Liver (tissue), 9 donors: Measurements from ENCODE around the gene RGS7. TPM values are rescaled to one million over a fixed set of nuclear protein-coding genes. Genes with fewer than 3 reads are reported as not detected.

Source experiments
- DNase-seq: peaks from one replicate; pipeline ENCODE4 v3.0.0-alpha.2; 2017; ENCODE audit warnings: low spot score
- H3K27ac ChIP-seq, 2 donors: one replicate each; pipeline ENCODE4 v1.7.0; 2013; ENCODE audit warnings: inconsistent platforms in 2 of 2, low read length in 2 of 2, control low read depth in 1 of 2, low read depth in 1 of 2, mild to moderate bottlenecking in 1 of 2
- H3K27me3 ChIP-seq, 4 donors: one replicate each; pipeline versions ENCODE4 v1.6.1 to v1.7.0; 2013; ENCODE audit warnings: low read length in 3 of 4, inconsistent platforms in 1 of 4, mild to moderate bottlenecking in 1 of 4, moderate library complexity in 1 of 4; ENCODE audit not compliant: control insufficient read depth in 4 of 4, insufficient read depth in 4 of 4
- H3K36me3 ChIP-seq, 4 donors: one replicate each; pipeline versions ENCODE4 v1.6.1 to v1.7.0; 2013; ENCODE audit warnings: low read length in 3 of 4, mild to moderate bottlenecking in 3 of 4, low read depth in 1 of 4, moderate library complexity in 1 of 4; ENCODE audit not compliant: control insufficient read depth in 4 of 4, insufficient read depth in 3 of 4
- H3K4me1 ChIP-seq, 4 donors: one replicate each; pipeline versions ENCODE4 v1.6.1 to v1.7.0; 2013; ENCODE audit warnings: low read length in 3 of 4, mild to moderate bottlenecking in 3 of 4, moderate library complexity in 1 of 4; ENCODE audit not compliant: control insufficient read depth in 4 of 4, insufficient read depth in 4 of 4
- H3K4me3 ChIP-seq, 3 donors: one replicate each; pipeline versions ENCODE4 v1.6.1 to v1.7.0; 2013; ENCODE audit warnings: low read length in 3 of 3, control low read depth in 1 of 3, low read depth in 1 of 3, mild to moderate bottlenecking in 1 of 3
- H3K9ac ChIP-seq, 2 donors: one replicate each; pipeline ENCODE4 v1.7.0; 2013; ENCODE audit warnings: low read length in 2 of 2, mild to moderate bottlenecking in 2 of 2, moderate library complexity in 2 of 2, control low read depth in 1 of 2, low read depth in 1 of 2
- H3K9me3 ChIP-seq, 4 donors: one replicate each; pipeline versions ENCODE4 v1.6.1 to v1.7.0; 2013; ENCODE audit warnings: low read length in 3 of 4; ENCODE audit not compliant: control insufficient read depth in 4 of 4
- CTCF ChIP-seq: fragments of 150-350 bp; IDR thresholded peaks from 2 replicates; pipeline ENCODE4 v1.5.1; 2017; ENCODE audit warnings: improper control_type of control experiment, low read depth, low read length; ENCODE audit not compliant: missing input control
- EGR1 ChIP-seq, 2 donors: IDR thresholded peaks; 2 replicates each; pipeline ENCODE4 v1.6.1; 2016 to 2018; ENCODE audit warnings: antibody characterized with exemption in 2 of 2, low read depth in 2 of 2
- FOXA1 ChIP-seq: IDR thresholded peaks from 2 replicates; pipeline ENCODE4 v1.6.1; 2016; ENCODE audit warnings: antibody characterized with exemption
- FOXA2 ChIP-seq: IDR thresholded peaks from 2 replicates; pipeline ENCODE4 v1.6.1; 2016; ENCODE audit warnings: antibody characterized with exemption
- GABPA ChIP-seq, 2 donors: IDR thresholded peaks in 1 of 2; conservative IDR thresholded peaks in 1 of 2; 2 replicates each; pipeline ENCODE4 v1.6.1; 2016; ENCODE audit warnings: antibody characterized with exemption in 2 of 2, mild to moderate bottlenecking in 1 of 2, moderate library complexity in 1 of 2
- HNF4A ChIP-seq, 2 donors: conservative IDR thresholded peaks; 2 replicates each; pipeline ENCODE4 v1.6.1; 2016; ENCODE audit warnings: antibody characterized with exemption in 2 of 2, mild to moderate bottlenecking in 2 of 2
- HNF4G ChIP-seq: IDR thresholded peaks from 2 replicates; pipeline ENCODE4 v1.6.1; 2016; ENCODE audit warnings: antibody characterized with exemption
- JUND ChIP-seq, 2 donors: IDR thresholded peaks; 2 replicates each; pipeline ENCODE4 v1.6.1; 2016; ENCODE audit warnings: antibody characterized with exemption in 2 of 2
- NR2F2 ChIP-seq: IDR thresholded peaks from 2 replicates; pipeline ENCODE4 v1.6.1; 2016; ENCODE audit warnings: antibody characterized with exemption
- RAD21 ChIP-seq, 2 donors: IDR thresholded peaks; 2 replicates each; pipeline ENCODE4 v1.6.1; 2016; ENCODE audit warnings: antibody characterized with exemption in 2 of 2, mild to moderate bottlenecking in 2 of 2
- REST ChIP-seq: IDR thresholded peaks from 2 replicates; pipeline ENCODE4 v1.6.1; 2016; ENCODE audit warnings: antibody characterized with exemption, mild to moderate bottlenecking
- RXRA ChIP-seq, 2 donors: IDR thresholded peaks; 2 replicates each; pipeline ENCODE4 v1.6.1; 2017 to 2018; ENCODE audit warnings: antibody characterized with exemption in 2 of 2, mild to moderate bottlenecking in 1 of 2
- SP1 ChIP-seq: IDR thresholded peaks from 2 replicates; pipeline ENCODE4 v1.6.1; 2018; ENCODE audit warnings: antibody characterized with exemption, mild to moderate bottlenecking
- TAF1 ChIP-seq: conservative IDR thresholded peaks from 2 replicates; pipeline ENCODE4 v1.6.1; 2016; ENCODE audit warnings: antibody characterized with exemption, mild to moderate bottlenecking
- YY1 ChIP-seq: IDR thresholded peaks from 2 replicates; pipeline ENCODE4 v1.6.1; 2016; ENCODE audit warnings: antibody characterized with exemption, mild to moderate bottlenecking
- WGBS: extraction: QIAGEN DNeasy Blood & Tissue Kit; methylation state at CpG from one replicate; pipeline ENCODE4 v1.1.7; 2013; 5-methylcytosine and 5-hydroxymethylcytosine counted together
- polyA plus RNA-seq, 2 donors: library from polyadenylated mRNA; stranded (reverse) in 1 of 2; unstranded in 1 of 2; fragments of 200-250 nt in 1 of 2; fragments of >200 nt in 1 of 2; fragmentation: Nextera tagmentation in 1 of 2; extraction: Ambion mirVana in 1 of 2; gene quantifications; one replicate each; pipeline versions ENCODE4 v1.2.1 to v1.2.3, GENCODE V29; 2013 to 2015
- total RNA-seq, 2 donors: library from RNA; depleted of rRNA; stranded (reverse); fragments of >200 nt; gene quantifications; one replicate each; pipeline ENCODE4 v1.2.3, GENCODE V29; 2014
- TF ChIP-seq, protein P1 (sequence below): IDR thresholded peaks from 2 replicates; pipeline ENCODE4 v1.6.1; 2016; ENCODE audit warnings: antibody characterized with exemption
- TF ChIP-seq, protein P2 (sequence below): IDR thresholded peaks from 2 replicates; pipeline ENCODE4 v1.6.1; 2016; ENCODE audit warnings: antibody characterized with exemption
- donor health status: healthy.
- donor health status: healthy.
- donor health status: healthy.
- donor health status: healthy.
- donor health status: healthy.

The RGS7 gene
- total and polyA plus RNA-seq, 4 donors, result 0.05 to 0.18 TPM; not detected in 2

DNA sequence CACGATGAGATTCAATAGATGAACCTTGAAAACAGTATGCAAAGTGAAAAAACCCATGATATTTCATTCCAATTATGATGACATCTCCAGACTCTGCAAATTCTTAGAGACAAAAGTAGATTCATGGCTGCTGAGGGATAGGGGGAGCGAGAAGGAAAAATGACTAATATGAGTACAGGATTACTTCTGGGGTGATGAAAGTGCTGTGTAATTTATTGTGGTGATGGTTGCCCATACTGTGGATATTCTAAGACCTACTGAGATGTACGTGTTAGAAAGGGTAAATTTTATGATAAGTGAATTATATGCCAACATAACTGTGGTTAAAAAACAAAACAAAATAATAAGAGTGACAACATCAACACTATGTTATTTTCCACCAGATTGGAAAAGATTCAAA lies 18.9 kb upstream of the RGS7 start:
- no peaks in the 10 kb centered on the region for H3K36me3 ChIP-seq
- no peak for DNase-seq
- peaks cover 0 to 1% (median 0%) of the 10 kb centered on the region in 4 donors for H3K9me3 ChIP-seq
- 44% methylated on average over 3 of the region's 3 CpGs for WGBS
- H3K27ac ChIP-seq, result no peak overlapping the region
- no peak overlapping the region for H3K4me3 ChIP-seq
- no peak for TF ChIP-seq TAF1
- no peak for TF ChIP-seq RXRA (IDR thresholded peaks at IDR 0.05)
- TF ChIP-seq EGR1 (IDR thresholded peaks at IDR 0.05; ENCODE audit: low read depth in 2 of 2), result no peak
- TF ChIP-seq HNF4A (conservative IDR thresholded peaks at IDR 0.05), result no peak
- TF ChIP-seq RAD21 (IDR thresholded peaks at IDR 0.05), result no peak
- no peak for TF ChIP-seq FOXA2
- no peak for TF ChIP-seq FOXA1
- no peak for TF ChIP-seq NR2F2
- no peak for TF ChIP-seq JUND (IDR thresholded peaks at IDR 0.05)
- no peak for TF ChIP-seq YY1
- TF ChIP-seq CTCF, result no peak
- TF ChIP-seq HNF4G, result no peak
- TF ChIP-seq, protein P1, sequence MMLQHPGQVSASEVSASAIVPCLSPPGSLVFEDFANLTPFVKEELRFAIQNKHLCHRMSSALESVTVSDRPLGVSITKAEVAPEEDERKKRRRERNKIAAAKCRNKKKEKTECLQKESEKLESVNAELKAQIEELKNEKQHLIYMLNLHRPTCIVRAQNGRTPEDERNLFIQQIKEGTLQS, result no peak
- no peak for TF ChIP-seq SP1
- TF ChIP-seq, protein P2, sequence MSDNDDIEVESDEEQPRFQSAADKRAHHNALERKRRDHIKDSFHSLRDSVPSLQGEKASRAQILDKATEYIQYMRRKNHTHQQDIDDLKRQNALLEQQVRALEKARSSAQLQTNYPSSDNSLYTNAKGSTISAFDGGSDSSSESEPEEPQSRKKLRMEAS, result no peak
- no peak for TF ChIP-seq REST
- TF ChIP-seq GABPA (IDR thresholded peaks at IDR 0.05 in 1 of 2, conservative IDR thresholded peaks at IDR 0.05 in 1 of 2), result no peak
- peaks cover 0 to 3% (median 1%) of the 10 kb centered on the region in 4 donors for H3K27me3 ChIP-seq
- no peak overlapping the region for H3K9ac ChIP-seq
- no peaks in the 10 kb centered on the region for H3K4me1 ChIP-seq

DNA sequence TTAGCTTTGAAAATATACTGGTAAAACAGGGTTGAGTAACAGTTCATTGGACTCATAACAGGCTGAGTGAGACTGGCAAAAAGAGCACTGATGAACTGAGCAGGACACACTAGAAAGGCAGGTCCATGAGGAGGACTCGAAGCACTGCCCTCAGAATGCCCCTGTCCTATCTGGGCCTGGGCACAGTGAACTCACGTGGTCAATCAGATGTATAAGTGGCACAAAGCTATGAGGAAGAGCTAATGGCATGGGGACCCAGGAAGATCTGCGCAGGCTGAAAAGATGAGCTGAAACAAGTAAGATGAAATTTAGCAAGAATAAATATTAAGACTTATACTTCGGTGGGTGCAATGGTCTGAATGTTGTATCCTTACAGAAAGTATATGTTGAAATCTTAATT lies 9.2 kb upstream of the RGS7 start:
- H3K36me3 ChIP-seq, result no peaks in the 10 kb centered on the region
- H3K4me1 ChIP-seq, result no peaks in the 10 kb centered on the region
- no peak overlapping the region for H3K9ac ChIP-seq
- H3K27ac ChIP-seq, result no peak overlapping the region
- no peak for DNase-seq
- peaks cover 0 to 5% (median 2%) of the 10 kb centered on the region in 4 donors for H3K9me3 ChIP-seq
- no peaks in the 10 kb centered on the region for H3K27me3 ChIP-seq
- 77% methylated on average over 4 of the region's 4 CpGs for WGBS
- H3K4me3 ChIP-seq, result no peak overlapping the region
- TF ChIP-seq FOXA1 (no peak), SP1 (no peak), REST (no peak), CTCF (no peak), HNF4A (conservative IDR thresholded peaks at IDR 0.05) (no peak), JUND (IDR thresholded peaks at IDR 0.05) (no peak), GABPA (IDR thresholded peaks at IDR 0.05 in 1 of 2, conservative IDR thresholded peaks at IDR 0.05 in 1 of 2) (no peak), FOXA2 (no peak), RAD21 (IDR thresholded peaks at IDR 0.05) (no peak), EGR1 (IDR thresholded peaks at IDR 0.05; ENCODE audit: low read depth in 2 of 2) (no peak)
- TF ChIP-seq, protein P1, result no peak
